Gastroesophageal sphincter (tissue), 4 donors: Measurements from ENCODE around the gene FASN. TPM values are rescaled to one million over a fixed set of nuclear protein-coding genes. Genes with fewer than 3 reads are reported as not detected.

Experiments
- ATAC-seq: fragments of 150-250 bp; one replicate; pipeline ENCODE4 v1.9.1; 2016; ENCODE audit warnings: mild to moderate bottlenecking, moderate library complexity
- H3K27ac ChIP-seq, 4 donors: fragments of 200-600 bp; sonication (generic) in 3 of 4; 1 replicate in 3 of 4; 2 replicates in 1 of 4; pipeline ENCODE4 v1.5.1; 2016 to 2019
- H3K27me3 ChIP-seq: fragments of 200-600 bp; sonication (generic); one replicate; pipeline ENCODE4 v1.5.1; 2019
- H3K36me3 ChIP-seq, 2 donors: fragments of 200-600 bp; sonication (generic); one replicate each; pipeline ENCODE4 v1.5.1; 2019; ENCODE audit warnings: control low read depth in 1 of 2
- H3K4me1 ChIP-seq, 3 donors: fragments of 200-600 bp; sonication (generic); 1 replicate in 2 of 3; 2 replicates in 1 of 3; pipeline ENCODE4 v1.5.1; 2016 to 2019; ENCODE audit warnings: control low read depth in 2 of 3
- H3K4me3 ChIP-seq, 2 donors: fragments of 200-600 bp; sonication (generic); one replicate each; pipeline ENCODE4 v1.5.1; 2019; ENCODE audit warnings: mild to moderate bottlenecking in 1 of 2, moderate library complexity in 1 of 2
- H3K9me3 ChIP-seq, 3 donors: fragments of 200-600 bp; sonication (generic); one replicate each; pipeline ENCODE4 v1.5.1; 2017 to 2019; ENCODE audit warnings: control low read depth in 2 of 3
- CTCF ChIP-seq, 4 experiments: fragments of 200-600 bp in 2 of 4; fragments of 450-650 bp in 2 of 4; sonication (generic) in 1 of 4; IDR thresholded peaks; one replicate each; pipeline ENCODE4 v1.5.1; 2017 to 2019; ENCODE audit warnings: antibody characterized with exemption in 4 of 4, mild to moderate bottlenecking in 2 of 4, moderate library complexity in 2 of 4
- EP300 ChIP-seq: sonication (generic); formaldehyde crosslinking; IDR thresholded peaks from one replicate; pipeline ENCODE4 v1.6.1; 2017; ENCODE audit warnings: antibody characterized with exemption, mild to moderate bottlenecking
- POLR2A ChIP-seq, 2 donors: fragments of 450-650 bp; IDR thresholded peaks; one replicate each; pipeline ENCODE4 v1.6.1; 2017; ENCODE audit warnings: antibody characterized with exemption in 2 of 2, mild to moderate bottlenecking in 2 of 2, moderate library complexity in 1 of 2
- POLR2AphosphoS5 ChIP-seq: sonication (generic); formaldehyde crosslinking; IDR thresholded peaks from one replicate; pipeline ENCODE4 v1.6.1; 2017; ENCODE audit warnings: antibody characterized with exemption
- WGBS, 2 donors: methylation state at CpG; one replicate each; pipeline ENCODE4 v1.1.5; 2018; ENCODE audit warnings: low coverage in 1 of 2; 5-methylcytosine and 5-hydroxymethylcytosine counted together
- total RNA-seq, 4 donors: library from RNA; depleted of rRNA; stranded (reverse); fragments of >200 nt; gene quantifications; one replicate each; pipeline ENCODE4 v1.1.0, GENCODE V29; 2016

FASN gene
- total RNA-seq, 4 donors from 2014 or later = 22.6 to 52.8 (median 48.3) TPM

GRCh38 chr17:82059272-82060000 lies 38.6 kb downstream of the FASN start:
- no peak overlapping the region for H3K4me3 ChIP-seq
- no peak for TF ChIP-seq POLR2A (IDR thresholded peaks at IDR 0.05)
- no peak for TF ChIP-seq EP300
- no peak for TF ChIP-seq CTCF (IDR thresholded peaks at IDR 0.05)
- TF ChIP-seq POLR2AphosphoS5 = no peak
- no peaks in the 10 kb centered on the region for H3K27me3 ChIP-seq
- no peak for ATAC-seq
- WGBS, 2 donors = no CpG with 5 or more reads among the region's 19 CpGs
- no peak overlapping the region for H3K27ac ChIP-seq
- H3K36me3 ChIP-seq = peaks cover 0 to 99% of the 10 kb centered on the region in 2 donors
- no peaks in the 10 kb centered on the region for H3K9me3 ChIP-seq
- peaks cover 0 to 20% (median 7%) of the 10 kb centered on the region in 3 donors for H3K4me1 ChIP-seq

DNA sequence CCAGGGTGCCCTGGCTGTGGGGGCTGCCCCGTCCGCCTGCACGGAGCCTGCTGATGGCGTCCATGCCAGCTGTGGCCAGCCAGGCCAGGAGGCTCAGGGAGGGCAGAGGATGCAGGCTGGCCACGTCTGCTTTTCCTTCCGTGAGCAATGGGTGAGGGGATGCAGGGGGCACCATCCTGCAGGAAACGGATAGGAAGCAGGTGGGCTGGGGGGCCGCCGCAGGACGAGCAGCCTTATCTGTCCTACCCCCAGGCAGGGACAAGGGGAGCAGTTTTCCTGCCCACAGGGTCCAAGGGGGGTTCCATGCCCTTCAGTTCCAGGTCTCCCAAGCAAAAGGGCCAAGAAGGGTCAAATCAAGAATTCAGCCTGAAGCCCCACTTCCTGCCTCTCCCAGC lies 39.2 kb downstream of the FASN start:
- Histone ChIP-seq H3K27ac (no peak overlapping the region), H3K4me1 (peaks cover 0 to 20% (median 1%) of the 10 kb centered on the region in 3 donors), H3K4me3 (no peak overlapping the region), H3K36me3 (peaks cover 0 to 100% of the 10 kb centered on the region in 2 donors), H3K27me3 (no peaks in the 10 kb centered on the region), H3K9me3 (no peaks in the 10 kb centered on the region)
- no peak for ATAC-seq
- no CpG with 5 or more reads among the region's 10 CpGs for WGBS, 2 donors
- TF ChIP-seq EP300 (no peak), POLR2AphosphoS5 (no peak), POLR2A (IDR thresholded peaks at IDR 0.05) (no peak), CTCF (IDR thresholded peaks at IDR 0.05) (no peak)

DNA sequence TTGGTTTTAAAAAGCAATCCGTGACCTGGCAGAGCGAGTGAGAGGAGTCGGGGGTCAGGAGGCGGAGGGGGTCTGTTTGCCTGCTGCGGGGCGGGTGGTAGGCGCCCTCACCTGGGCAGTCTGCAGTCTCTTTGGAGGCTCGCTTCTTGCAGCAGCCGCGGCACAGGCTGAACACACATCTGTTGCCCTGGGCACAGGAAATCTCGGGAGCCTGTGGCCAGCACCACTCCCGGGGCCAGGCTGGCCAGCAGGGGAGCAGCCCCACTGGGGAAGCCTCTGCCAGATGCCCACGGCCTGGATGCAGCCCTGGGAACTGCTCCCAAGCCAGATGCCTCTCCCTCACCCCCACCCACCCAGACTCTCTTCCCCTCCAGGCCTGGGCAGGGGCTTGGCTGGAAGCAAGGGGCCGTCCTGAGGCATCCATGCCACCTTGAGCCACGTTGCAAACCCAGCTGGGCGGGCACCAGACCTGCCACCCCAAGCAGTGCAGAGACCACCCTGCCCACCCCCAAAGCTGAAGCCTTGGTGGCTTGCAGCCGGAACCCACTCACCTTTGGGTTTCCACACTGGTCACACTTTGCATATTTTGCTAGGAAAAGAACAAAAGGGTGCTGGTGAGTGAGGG lies 39.7 kb downstream of the FASN start:
- TF ChIP-seq EP300 (no peak), POLR2A (IDR thresholded peaks at IDR 0.05) (no peak), POLR2AphosphoS5 (no peak), CTCF (IDR thresholded peaks at IDR 0.05) (no peak)
- Histone ChIP-seq H3K36me3 (peaks cover 0 to 100% of the 10 kb centered on the region in 2 donors), H3K27me3 (no peaks in the 10 kb centered on the region), H3K4me1 (peaks cover 0 to 20% (median 1%) of the 10 kb centered on the region in 3 donors), H3K27ac (no peak overlapping the region), H3K9me3 (no peaks in the 10 kb centered on the region), H3K4me3 (no peak overlapping the region)
- WGBS, 2 donors = no CpG with 5 or more reads among the region's 17 CpGs
- ATAC-seq = no peak

GRCh38 chr17:82056729-82057621 lies 41.1 kb downstream of the FASN start:
- H3K36me3 ChIP-seq = peaks cover 0 to 89% of the 10 kb centered on the region in 2 donors
- peaks cover 0 to 33% (median 12%) of the 10 kb centered on the region in 3 donors for H3K4me1 ChIP-seq
- no peaks in the 10 kb centered on the region for H3K9me3 ChIP-seq
- no peak for TF ChIP-seq POLR2A (IDR thresholded peaks at IDR 0.05)
- TF ChIP-seq CTCF (IDR thresholded peaks at IDR 0.05) = no peak
- no peak for TF ChIP-seq EP300
- TF ChIP-seq POLR2AphosphoS5 = no peak
- no CpG with 5 or more reads among the region's 29 CpGs for WGBS, 2 donors
- no peaks in the 10 kb centered on the region for H3K27me3 ChIP-seq
- H3K4me3 ChIP-seq = no peak overlapping the region
- no peak overlapping the region for H3K27ac ChIP-seq
- ATAC-seq = no peak
